Measurements from ENCODE around the gene ESYT1. TPM values are rescaled to one million over a fixed set of nuclear protein-coding genes. Genes with fewer than 3 reads are reported as not detected.

ESYT1 gene
- total RNA-seq, 3 donors from 2014 or later, result 44.9 to 75.7 (median 52.0) TPM

DNA sequence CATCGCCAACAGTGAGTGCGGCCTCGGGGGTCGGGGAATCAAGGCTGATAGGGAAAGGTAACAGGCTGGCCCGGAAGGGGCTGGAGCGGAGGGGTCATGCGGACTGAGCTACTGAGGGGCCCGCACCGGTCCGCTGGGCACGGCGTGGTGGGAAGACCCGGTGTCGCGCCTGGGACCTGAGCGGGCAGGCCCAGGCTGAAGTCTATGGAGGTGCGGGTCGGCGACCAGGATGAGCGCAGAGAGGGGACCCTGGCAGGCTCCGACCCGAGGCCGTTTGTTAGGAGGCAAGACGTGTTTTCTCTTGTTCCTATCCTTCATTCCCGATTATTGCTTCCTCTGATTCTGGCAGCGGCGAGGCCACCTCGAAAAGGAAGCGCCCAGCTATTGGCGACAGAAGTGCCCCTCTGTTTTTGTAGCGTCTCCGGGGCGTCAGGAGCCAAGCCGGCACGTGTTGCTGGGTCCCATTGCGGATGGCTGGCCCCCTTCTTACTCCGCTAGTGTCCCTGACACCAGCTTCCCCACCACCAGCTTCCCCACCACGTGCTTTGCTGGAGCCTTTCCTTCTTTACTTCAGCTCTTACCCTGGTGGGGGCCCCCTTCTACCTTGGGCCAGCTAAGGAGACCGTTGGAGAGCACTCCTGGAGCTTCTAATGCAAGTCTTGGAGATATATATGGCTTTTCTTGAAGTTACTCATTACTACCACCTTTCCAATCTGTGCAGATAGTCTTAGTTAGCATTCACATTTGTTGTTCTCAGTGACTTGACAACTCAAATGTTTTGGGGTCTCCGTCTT is 23.1 kb upstream of the ESYT1 start:
- peaks cover 22% of the 10 kb centered on the region for H3K4me1 ChIP-seq (ENCODE audit: low read depth)
- DNase-seq (peak in 2 of 3 donors; percentile 46 to 79), ATAC-seq (peak; percentile 39)
- TF ChIP-seq, protein P1, sequence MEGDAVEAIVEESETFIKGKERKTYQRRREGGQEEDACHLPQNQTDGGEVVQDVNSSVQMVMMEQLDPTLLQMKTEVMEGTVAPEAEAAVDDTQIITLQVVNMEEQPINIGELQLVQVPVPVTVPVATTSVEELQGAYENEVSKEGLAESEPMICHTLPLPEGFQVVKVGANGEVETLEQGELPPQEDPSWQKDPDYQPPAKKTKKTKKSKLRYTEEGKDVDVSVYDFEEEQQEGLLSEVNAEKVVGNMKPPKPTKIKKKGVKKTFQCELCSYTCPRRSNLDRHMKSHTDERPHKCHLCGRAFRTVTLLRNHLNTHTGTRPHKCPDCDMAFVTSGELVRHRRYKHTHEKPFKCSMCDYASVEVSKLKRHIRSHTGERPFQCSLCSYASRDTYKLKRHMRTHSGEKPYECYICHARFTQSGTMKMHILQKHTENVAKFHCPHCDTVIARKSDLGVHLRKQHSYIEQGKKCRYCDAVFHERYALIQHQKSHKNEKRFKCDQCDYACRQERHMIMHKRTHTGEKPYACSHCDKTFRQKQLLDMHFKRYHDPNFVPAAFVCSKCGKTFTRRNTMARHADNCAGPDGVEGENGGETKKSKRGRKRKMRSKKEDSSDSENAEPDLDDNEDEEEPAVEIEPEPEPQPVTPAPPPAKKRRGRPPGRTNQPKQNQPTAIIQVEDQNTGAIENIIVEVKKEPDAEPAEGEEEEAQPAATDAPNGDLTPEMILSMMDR (IDR thresholded peaks at IDR 0.05), result no peak
- no peaks in the 10 kb centered on the region for H3K36me3 ChIP-seq (ENCODE audit: low read depth)
- H3K4me3 ChIP-seq, result peak overlapping the region; percentile 67
- H3K9me3 ChIP-seq, result no peaks in the 10 kb centered on the region
- intact Hi-C loops (cut with DNase I, micrococcal nuclease), result no loop called here

DNA sequence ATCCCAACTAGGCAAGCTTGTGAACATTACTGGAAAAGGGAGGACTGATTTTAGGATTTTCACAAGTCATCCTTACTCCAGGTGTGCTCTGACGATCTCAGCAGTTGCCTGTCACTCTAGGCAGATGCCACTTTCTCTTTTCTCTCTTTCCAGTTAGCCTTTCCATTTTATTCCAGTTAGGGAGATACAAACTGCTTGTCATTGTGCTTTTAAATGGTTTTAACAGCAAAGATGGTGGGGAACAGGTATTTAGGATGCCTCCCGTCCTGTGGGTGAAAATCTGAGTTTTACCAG is 22.5 kb upstream of the ESYT1 start:
- no peak for DNase-seq
- intact Hi-C loops (cut with DNase I, micrococcal nuclease), result no loop called here
- Histone ChIP-seq H3K36me3 (ENCODE audit: low read depth) (peaks cover 5% of the 10 kb centered on the region), H3K4me1 (ENCODE audit: low read depth) (peaks cover 22% of the 10 kb centered on the region), H3K4me3 (no peak overlapping the region), H3K9me3 (no peaks in the 10 kb centered on the region)
- no peak for ATAC-seq
- TF ChIP-seq, protein P1 (IDR thresholded peaks at IDR 0.05), result no peak

DNA sequence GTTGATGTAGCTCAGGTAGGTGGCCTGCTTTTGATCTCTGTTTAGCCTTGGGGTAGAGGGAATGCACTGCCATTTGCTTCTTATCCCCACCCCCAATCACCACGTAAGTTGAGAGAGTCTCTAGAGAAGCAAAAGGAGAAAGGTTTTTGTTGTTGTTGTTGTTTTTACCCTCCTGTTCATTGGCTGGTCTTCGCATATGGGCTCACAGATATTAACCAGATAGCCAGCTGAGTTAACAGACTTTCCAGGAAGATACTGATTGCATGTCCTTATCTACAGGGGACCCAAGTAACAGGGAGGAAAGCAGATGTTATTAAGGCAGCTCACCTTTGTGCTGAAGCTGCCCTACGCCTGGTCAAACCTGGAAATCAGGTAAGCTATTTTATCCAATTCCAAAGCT is 20.8 kb upstream of the ESYT1 start:
- intact Hi-C loops (cut with DNase I, micrococcal nuclease), result no loop called here
- Histone ChIP-seq H3K36me3 (ENCODE audit: low read depth) (peaks cover 8% of the 10 kb centered on the region), H3K4me3 (no peak overlapping the region), H3K9me3 (no peaks in the 10 kb centered on the region), H3K4me1 (ENCODE audit: low read depth) (peaks cover 21% of the 10 kb centered on the region)
- TF ChIP-seq, protein P1 (IDR thresholded peaks at IDR 0.05), result no peak
- DNase-seq (no peak), ATAC-seq (no peak)

DNA sequence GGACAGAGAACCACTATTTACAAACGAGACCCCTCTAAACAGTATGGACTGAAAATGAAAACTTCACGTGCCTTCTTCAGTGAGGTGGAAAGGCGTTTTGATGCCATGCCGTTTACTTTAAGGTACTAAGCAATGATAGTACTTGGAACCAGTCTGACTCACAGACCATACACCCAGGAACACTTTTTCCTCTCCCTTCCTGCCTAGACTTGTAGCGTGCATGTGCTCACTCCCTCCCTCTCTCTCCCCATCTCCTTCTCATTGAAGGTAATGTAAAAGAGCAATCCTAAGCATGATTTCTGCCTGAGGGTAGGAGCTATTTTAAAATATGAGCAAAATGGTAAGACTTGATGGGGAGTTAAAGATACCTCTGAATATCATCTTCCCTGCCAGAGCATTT is 17.5 kb upstream of the ESYT1 start:
- DNase-seq (no peak), ATAC-seq (no peak)
- Histone ChIP-seq H3K4me1 (ENCODE audit: low read depth) (peaks cover 8% of the 10 kb centered on the region), H3K9me3 (no peaks in the 10 kb centered on the region), H3K4me3 (no peak overlapping the region), H3K36me3 (ENCODE audit: low read depth) (peaks cover 8% of the 10 kb centered on the region)
- TF ChIP-seq, protein P1 (IDR thresholded peaks at IDR 0.05), result no peak
- intact Hi-C loops (cut with DNase I, micrococcal nuclease), result no loop called here

DNA sequence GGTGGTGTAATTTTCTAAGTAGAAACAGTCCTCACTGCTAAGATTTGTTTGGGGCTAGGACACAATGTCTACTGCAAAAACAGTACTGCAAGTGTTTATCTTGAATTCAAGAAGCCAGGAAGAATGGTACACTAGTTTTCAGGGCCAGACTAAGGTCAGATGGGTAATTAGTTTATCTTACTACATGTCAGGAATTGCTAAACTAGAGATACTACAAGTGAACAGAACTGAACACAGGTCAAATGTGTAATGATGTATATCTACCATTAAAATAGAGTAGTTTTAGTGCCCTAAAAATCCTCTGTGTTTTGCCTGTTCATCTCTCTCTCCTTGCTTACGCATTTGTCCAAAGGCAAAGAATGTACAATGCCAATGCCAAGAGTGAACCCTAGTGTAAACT is 14.0 kb upstream of the ESYT1 start:
- H3K4me3 ChIP-seq, result no peak overlapping the region
- no peak for DNase-seq
- TF ChIP-seq, protein P1 (IDR thresholded peaks at IDR 0.05), result no peak
- H3K36me3 ChIP-seq (ENCODE audit: low read depth), result peaks cover 12% of the 10 kb centered on the region
- ATAC-seq, result no peak
- peaks cover 5% of the 10 kb centered on the region for H3K4me1 ChIP-seq (ENCODE audit: low read depth)
- intact Hi-C loops (cut with DNase I, micrococcal nuclease), result no loop called here
- H3K9me3 ChIP-seq, result no peaks in the 10 kb centered on the region

Data from mucosa of descending colon (tissue), 3 donors.